ENCODE data around the gene LKAAEAR1. TPM values are rescaled to one million over a fixed set of nuclear protein-coding genes. Genes with fewer than 3 reads are reported as not detected.

LKAAEAR1 gene
- total and polyA plus RNA-seq, 2 of the 13 experiments (the other 11 are each of a cell fraction or from before 2014, with no cell fraction given) = not detected

- peak; percentile 86; the same call in 1 of the 2 replicates for TF ChIP-seq ZNF180 (CRISPR knock-in tag; IDR thresholded peaks at IDR 0.05; ENCODE audit: borderline replicate concordance, low read depth)
- TF ChIP-seq ZNF616 (CRISPR knock-in tag; IDR thresholded peaks at IDR 0.05; ENCODE audit: low read depth) = peak; percentile 76; the same call in 1 of the 2 replicates
- no peak for TF ChIP-seq NR2F6 (IDR thresholded peaks at IDR 0.05)
- TF ChIP-seq NR2F6 (CRISPR knock-in tag; IDR thresholded peaks at IDR 0.05) = no peak; the same call in 1 of the 2 replicates
- TF ChIP-seq PCBP1 (IDR thresholded peaks at IDR 0.05; ENCODE audit: borderline replicate concordance, low read depth, low read length) = peak; percentile 72; the same call in 1 of the 2 replicates
- TF ChIP-seq GABPA (IDR thresholded peaks at IDR 0.05; ENCODE audit: low read depth, low read length) = no peak
- peak; percentile 78 for TF ChIP-seq GABPA (CRISPR knock-in tag; IDR thresholded peaks at IDR 0.05; ENCODE audit: low read depth)
- TF ChIP-seq ZNF644 (CRISPR knock-in tag; IDR thresholded peaks at IDR 0.05; ENCODE audit: low read depth) = peak; percentile 35; the same call in 1 of the 2 replicates
- TF ChIP-seq SETDB1 (CRISPR knock-in tag; IDR thresholded peaks at IDR 0.05; ENCODE audit: borderline replicate concordance) = 0 out of 2 replicates have a peak, but pooled peaks have one; percentile 66
- 0 out of 2 replicates have a peak, but pooled peaks have one; percentile 30 for TF ChIP-seq ZC3H4 (CRISPR knock-in tag; IDR thresholded peaks at IDR 0.05; ENCODE audit: borderline replicate concordance)
- TF ChIP-seq AHR (CRISPR knock-in tag; IDR thresholded peaks at IDR 0.05) = peak; percentile 96
- TF ChIP-seq STAG1 (CRISPR knock-in tag; IDR thresholded peaks at IDR 0.05) = no peak; the same call in 1 of the 2 replicates
- TF ChIP-seq, protein P1, sequence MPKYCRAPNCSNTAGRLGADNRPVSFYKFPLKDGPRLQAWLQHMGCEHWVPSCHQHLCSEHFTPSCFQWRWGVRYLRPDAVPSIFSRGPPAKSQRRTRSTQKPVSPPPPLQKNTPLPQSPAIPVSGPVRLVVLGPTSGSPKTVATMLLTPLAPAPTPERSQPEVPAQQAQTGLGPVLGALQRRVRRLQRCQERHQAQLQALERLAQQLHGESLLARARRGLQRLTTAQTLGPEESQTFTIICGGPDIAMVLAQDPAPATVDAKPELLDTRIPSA (CRISPR knock-in tag; IDR thresholded peaks at IDR 0.05; ENCODE audit: borderline replicate concordance) = peak; percentile 84
- TF ChIP-seq DR1 (CRISPR knock-in tag; IDR thresholded peaks at IDR 0.05) = peak; percentile 92
- TF ChIP-seq, protein P2, sequence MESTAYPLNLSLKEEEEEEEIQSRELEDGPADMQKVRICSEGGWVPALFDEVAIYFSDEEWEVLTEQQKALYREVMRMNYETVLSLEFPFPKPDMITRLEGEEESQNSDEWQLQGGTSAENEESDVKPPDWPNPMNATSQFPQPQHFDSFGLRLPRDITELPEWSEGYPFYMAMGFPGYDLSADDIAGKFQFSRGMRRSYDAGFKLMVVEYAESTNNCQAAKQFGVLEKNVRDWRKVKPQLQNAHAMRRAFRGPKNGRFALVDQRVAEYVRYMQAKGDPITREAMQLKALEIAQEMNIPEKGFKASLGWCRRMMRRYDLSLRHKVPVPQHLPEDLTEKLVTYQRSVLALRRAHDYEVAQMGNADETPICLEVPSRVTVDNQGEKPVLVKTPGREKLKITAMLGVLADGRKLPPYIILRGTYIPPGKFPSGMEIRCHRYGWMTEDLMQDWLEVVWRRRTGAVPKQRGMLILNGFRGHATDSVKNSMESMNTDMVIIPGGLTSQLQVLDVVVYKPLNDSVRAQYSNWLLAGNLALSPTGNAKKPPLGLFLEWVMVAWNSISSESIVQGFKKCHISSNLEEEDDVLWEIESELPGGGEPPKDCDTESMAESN (CRISPR knock-in tag; conservative IDR thresholded peaks at IDR 0.05) = peak; percentile 81; the same call in 1 of the 2 replicates
- TF ChIP-seq ZNF556 (CRISPR knock-in tag; IDR thresholded peaks at IDR 0.05; ENCODE audit: borderline replicate concordance) = no peak; the same call in 1 of the 2 replicates
- no peak; the same call in 1 of the 2 replicates for TF ChIP-seq GZF1 (CRISPR knock-in tag; IDR thresholded peaks at IDR 0.05)
- TF ChIP-seq ZNF337 (CRISPR knock-in tag; IDR thresholded peaks at IDR 0.05; ENCODE audit: borderline replicate concordance, low read depth) = peak; percentile 89; the same call in 1 of the 2 replicates
- peak; percentile 98 for TF ChIP-seq THAP11 (CRISPR knock-in tag; IDR thresholded peaks at IDR 0.05)
- peak; percentile 85; the same call in 1 of the 2 replicates for TF ChIP-seq KLF15 (CRISPR knock-in tag; IDR thresholded peaks at IDR 0.05; ENCODE audit: borderline replicate concordance)
- peak in 1 of 2 experiments; percentile 10; a peak in 1 of 4 replicates for TF ChIP-seq EP300 (IDR thresholded peaks at IDR 0.05; ENCODE audit: low read depth in 2 of 2, low read length in 2 of 2)
- no peak for TF ChIP-seq EP300 (CRISPR knock-in tag; IDR thresholded peaks at IDR 0.05; ENCODE audit: borderline replicate concordance)
- TF ChIP-seq, protein P3, sequence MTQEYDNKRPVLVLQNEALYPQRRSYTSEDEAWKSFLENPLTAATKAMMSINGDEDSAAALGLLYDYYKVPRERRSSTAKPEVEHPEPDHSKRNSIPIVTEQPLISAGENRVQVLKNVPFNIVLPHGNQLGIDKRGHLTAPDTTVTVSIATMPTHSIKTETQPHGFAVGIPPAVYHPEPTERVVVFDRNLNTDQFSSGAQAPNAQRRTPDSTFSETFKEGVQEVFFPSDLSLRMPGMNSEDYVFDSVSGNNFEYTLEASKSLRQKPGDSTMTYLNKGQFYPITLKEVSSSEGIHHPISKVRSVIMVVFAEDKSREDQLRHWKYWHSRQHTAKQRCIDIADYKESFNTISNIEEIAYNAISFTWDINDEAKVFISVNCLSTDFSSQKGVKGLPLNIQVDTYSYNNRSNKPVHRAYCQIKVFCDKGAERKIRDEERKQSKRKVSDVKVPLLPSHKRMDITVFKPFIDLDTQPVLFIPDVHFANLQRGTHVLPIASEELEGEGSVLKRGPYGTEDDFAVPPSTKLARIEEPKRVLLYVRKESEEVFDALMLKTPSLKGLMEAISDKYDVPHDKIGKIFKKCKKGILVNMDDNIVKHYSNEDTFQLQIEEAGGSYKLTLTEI (CRISPR knock-in tag; conservative IDR thresholded peaks at IDR 0.05) = no peak
- TF ChIP-seq RCOR2 (CRISPR knock-in tag; IDR thresholded peaks at IDR 0.05) = peak; percentile 50; the same call in 1 of the 2 replicates
Measured at GRCh38 chr20:64062596-64063388, 21.4 kb downstream of the LKAAEAR1 start, which contains the start of gene TCEA2 (continued).

Data from HepG2 (cell line).